Stimulated activated naive CD4-positive, alpha-beta T cell treated with Interleukin-2 at 50 U/mL for 16 hours (primary cell): ENCODE measurements around the gene SNAI3.

Experiments
- DNase-seq: peaks from one replicate; lab custom pipeline; 2025; lab: John Stamatoyannopoulos, UW

SNAI3 gene

DNA sequence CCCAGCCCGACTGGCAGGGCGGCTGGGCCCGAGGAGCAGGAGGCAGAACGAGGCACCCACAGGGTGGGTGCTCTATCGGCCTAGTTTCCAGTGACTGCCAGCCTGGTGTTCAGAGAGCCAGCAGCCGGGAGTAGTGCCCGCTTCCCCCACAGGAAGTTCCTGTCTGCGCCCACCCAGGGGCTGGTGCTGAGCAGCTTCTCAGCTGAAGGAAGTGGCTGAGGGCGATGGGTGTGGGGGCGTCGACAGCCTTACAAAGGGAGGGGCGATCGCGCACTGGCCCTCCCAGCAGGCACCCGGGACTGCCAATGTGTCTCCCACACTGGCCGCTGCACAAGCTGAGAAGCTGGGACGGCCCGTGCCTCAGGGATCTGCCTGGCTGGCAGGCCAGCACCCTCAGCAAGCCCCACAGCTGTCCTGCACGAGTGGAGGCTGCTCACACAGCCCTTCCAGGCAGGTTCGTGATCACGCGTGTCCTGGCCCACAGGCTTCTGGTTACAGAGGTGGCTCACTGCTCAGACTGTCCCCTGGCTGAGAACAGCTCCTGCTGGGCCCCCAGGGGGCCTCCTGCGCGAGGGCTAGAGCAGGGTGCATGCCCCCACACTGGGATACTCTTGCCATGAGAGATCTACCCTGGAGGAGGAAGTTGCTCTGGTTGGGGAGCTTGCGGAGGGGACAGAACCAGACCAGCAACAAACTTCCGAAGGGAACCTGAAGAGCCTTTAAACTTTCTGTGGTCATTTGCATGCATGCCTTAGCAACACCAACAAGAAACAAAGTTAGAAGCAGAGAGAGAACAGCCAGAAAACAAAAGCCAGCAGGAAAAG lies 17.4 kb upstream of the SNAI3 start:
- peak; percentile 63 for DNase-seq

DNA sequence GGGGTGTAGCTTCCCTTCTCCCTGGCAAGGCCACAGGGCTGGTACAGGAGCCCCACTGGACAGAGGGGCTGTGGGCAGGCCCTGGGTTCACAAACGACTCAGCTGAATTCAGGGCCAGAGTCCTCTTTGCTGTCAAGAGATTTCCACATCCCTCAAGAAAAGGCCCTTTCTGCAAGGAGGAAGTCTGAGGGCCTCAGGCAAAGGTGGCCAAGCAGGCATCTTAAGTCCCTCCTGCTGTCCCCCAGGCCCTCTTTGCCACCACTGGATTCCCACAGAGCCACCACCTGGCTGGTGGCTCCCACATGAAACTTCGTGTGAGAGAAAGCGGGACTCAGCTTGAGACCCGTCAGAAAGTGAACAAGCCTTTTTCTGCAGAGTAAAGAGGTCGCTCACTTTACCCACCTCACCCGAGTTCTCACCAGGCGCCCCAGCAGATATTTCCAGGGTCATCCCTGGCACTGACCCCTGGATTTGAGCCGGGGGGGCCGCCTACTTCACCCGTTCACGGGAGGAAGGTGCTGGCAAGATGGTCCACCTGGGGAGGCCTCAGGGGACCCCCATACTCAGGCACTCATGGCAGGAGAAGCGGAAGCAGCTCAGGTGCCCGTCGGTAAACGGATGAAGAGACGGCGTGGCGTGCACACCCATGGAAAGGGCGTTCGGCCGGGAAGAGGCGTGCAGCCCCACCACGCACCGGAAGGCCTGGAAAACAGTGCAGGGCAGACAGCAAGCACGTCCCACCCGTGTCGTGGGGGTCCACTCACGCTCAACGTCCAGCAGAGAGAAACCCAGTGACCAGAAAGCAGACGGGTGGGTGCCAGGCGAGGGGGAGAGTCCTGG lies 16.3 kb upstream of the SNAI3 start:
- DNase-seq = no peak

DNA sequence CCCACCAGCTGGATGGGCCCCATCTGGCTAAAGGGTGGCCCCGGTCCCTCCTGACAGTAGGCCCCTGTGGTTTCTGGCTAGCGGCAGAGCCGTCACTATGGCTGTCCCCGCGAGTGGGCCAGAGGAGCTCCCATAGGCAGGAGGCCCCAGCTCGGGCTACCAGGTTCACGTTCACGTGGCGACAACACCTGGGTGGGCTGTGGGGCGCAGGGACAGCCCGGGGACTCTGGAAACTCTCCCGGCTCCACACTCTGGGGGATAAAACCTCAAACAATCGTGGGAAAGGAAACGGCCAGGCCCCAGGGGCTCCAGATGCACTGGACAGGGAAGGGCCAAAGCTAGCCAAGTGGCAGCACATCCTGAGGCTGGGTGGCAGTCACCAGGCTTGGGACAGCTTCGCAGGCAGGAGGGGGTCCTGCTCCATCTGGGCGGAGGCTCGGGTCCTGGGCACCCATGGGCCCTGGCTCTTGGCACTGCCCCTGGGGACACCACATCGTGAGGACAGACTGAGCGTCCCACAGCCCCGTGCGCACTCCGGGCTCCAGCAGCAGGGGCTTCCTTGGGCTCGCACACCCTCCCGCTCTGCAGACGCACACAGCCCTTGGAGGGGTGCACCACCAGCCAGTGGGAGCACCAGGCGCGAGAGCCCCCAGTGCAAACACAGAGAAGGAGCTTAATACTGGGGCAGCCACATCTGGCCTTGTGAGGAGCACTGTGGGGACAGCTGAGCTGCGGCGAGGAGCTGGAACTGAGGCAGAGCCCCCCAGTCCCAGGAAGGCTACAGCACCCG lies 15.5 kb upstream of the SNAI3 start:
- no peak for DNase-seq

DNA sequence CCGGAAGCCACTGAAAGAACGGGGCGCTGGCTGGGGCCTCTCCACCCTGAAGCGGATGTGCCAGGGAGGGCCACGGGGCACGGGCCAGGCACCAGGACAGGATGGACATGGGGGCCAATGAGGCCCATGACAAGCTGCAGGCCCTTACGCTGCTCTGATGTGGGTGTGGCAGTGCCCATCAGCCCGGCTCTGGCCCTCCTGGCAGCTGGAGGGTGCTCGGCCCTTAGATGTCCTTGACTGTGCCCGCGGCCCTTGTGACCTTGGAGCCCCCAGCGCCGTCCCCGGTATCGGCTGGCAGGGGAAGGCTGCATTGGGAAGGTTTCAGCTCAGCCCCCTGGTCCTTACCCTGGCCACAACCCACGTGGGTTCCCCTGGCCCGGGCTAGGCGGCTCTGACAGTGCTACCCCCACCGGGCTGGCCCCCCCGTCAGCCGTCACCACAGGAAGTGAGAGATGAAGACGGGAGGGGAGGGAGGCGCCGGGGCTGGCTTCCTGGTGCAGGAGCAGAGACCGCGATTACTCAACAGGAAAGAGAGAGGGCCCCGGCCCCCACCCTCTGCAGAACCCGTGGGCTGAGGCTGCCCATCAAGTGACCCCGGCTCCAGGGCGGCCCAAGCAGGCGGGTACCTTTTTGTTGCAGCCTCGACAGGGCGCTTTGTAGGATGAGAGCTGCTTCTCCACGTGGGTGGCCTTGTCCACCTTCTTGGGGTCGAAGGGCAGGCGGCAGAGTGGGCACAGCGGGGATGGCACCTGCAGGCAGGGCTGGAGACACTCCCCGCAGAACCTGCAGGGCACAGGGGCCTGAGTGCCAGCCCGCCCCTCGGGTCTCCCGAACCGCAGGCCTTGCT lies 14.6 kb upstream of the SNAI3 start:
- DNase-seq = peak; percentile 94

DNA sequence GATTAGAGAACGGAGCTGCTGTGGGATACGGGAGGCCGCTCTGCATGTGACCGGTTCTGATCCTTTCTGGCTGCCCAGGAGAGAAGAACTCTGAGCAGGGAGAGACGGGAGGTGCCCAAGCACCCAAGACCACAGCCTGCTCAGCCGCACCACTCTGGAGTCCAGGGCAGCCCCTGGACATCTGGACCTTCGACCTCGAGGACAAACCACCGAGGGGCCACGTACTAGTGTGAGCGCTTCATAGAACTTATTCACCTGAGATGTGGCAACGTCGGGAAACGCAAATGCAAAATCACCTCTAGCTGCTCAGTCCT lies 14.0 kb upstream of the SNAI3 start:
- peak; percentile 23 for DNase-seq

DNA sequence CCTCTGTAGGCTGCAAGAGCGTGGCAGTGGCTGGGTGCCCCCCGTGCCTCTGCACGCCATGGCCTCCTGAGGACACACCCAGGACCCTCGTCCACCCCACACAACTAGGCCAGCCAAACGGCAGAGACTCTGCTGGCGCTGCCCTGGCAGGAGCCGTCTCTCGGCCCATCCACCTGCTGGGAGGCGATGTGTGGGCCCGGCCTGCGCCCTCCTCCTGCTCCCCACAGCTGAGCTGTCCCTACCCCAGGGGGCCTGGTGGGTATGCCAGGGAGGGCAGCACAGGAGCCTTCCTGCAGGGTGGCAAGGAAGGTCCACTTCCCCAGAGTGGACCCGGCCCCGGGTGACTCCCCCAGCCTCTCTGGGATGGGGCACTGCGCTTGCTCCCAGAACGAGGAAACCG lies 12.9 kb upstream of the SNAI3 start:
- DNase-seq = no peak

DNA sequence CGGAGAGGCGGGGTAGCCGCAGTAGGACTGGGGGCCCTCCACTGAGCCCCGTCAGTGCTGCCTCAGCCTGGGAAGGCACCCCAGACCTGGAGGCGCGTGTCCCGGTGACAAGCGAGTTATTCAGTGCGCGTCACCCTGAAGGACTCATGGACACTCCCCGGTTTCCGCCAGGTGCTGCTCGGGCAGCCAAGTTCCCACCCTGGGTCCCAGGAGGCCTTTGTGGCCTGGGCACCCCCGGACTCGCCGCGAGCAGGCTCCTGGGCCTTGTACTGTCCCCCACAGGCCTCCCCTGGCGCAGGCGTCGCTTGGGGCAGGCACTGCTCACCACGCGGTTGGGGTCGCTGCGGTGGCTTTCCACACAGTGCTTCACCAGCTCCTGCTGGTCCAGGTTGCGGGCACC lies 12.3 kb upstream of the SNAI3 start:
- no peak for DNase-seq

DNA sequence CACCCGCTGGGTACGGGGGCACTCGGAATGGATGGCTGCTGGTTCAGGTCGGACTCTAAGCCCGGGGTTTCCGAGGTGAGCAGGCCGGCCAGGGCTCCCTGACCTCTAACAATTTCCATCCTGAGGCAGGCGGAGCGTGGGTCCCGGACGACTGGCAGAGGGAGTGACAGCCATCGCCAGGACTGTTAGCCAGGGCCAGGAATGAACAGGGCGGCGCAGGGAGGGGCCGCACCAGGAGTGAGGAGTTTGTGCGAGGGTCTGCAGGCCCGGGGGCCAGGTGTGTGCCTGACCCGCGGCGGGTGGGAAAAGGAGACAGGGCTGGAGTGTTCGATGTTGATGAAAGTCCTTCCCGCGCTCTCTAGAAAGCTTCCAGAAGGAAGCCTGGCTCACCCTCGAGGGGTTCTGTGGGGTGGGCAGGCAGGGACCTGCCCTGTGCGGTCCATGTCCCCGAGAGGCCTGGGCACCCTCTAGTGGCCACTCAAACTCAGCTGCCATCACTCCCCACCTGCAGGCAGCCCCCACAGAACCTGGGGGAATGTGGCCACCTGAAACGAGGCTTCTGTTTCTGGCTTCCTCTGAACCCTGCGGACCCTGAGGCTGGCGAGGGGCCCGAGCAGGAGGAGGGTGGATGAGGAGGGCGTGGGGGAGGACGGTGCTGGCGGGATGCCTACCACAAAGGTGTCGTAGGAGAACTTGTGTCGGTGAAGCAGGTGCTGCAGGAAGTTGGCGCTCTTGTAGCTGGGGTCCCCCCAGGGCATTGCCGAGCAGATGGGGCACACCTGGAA lies 11.7 kb upstream of the SNAI3 start:
- DNase-seq = no peak

DNA sequence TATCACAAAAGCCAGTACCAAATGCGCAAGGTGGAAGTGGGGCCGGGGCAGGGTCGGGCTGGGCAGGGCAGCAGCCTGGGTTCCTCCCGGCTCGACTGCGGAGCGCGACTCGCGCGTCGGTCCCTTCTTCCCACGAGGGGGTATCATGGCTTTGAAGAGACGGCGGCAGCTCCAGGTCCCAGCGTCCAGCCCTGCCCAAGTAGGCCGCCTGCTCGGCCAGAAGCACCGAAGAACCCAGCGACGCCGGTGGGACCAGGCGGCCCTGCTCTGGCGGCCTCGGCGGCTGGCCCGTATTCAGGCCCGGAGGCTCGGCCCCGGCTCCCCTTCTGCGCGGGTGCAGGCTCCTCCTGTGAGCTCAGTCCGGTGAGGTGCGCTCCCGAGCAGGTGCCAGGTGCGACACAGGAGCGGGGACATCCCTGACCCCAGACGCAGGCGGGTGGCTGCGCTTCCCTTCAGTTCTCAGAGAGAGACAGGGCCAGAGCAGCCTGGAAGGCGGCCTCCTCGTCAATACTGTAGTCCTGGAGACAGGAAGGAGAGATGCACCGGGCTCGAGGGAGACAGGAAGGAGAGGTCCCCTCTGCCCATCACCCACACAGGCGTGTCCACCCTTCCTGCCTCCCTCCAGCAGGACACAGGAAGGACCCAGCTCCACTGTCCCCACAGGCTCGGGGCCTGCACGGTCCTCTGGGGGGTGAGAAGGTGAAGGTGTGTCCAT lies 11.0 kb upstream of the SNAI3 start:
- DNase-seq = no peak

DNA sequence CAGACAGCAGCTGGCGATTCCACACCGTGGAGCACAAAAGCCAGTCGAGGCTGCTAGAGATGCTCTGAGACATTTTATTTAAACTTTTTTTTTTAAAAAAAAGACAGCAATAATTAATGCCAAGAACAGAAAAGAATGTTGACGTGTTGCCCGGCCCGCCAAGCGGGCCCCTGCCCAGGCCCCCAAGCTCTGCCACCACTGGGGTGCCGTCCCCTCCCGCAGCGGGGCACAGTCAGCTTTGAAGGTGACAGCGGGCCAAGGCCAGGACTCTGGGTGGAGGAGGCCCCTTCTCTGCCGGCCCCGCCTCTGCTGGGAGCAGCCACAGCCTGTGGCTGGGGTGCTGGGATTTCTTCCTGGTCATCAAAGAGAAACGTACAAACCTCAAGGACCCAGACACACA lies 10.1 kb upstream of the SNAI3 start:
- DNase-seq = no peak

DNA sequence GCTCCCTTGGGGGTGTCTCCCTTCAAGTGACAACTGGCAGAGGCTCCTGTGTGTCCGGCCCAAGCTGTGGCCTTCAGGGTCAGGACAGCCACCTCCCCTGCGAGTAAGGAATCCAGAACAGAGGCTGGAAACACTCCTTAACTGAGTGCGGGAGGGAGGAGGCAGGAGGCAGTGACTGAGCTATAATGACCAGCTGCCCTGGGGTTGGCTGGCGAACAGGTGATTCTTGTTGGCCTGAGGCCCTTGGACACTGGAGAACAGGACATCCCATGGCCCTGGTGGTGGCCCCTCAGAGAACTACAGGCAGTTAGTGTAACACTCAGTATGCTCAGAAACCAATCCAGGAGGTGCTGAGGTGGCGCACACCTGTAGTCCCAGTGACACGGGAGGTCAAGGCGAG lies 9.4 kb upstream of the SNAI3 start:
- no peak for DNase-seq

DNA sequence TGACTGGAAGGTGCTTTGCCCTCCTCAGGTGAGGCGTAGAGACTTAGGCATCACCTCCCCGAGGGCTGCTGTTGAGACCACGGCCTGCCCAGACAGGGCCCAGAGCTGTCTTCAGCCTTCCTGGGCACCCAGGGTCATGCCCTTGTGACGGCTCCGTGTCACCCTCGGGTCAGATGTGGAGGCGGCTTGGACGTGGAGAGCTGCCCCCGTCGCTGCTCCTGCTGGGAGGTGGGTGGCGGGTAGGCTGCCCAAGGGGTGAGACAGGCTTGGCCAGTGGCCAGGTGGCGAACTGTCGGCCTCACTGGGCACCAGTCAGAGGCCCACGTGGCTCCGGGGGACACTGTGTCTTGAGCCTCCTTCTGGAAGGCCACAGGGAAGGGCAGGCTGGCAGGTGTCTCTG lies 8.9 kb upstream of the SNAI3 start:
- DNase-seq = no peak

DNA sequence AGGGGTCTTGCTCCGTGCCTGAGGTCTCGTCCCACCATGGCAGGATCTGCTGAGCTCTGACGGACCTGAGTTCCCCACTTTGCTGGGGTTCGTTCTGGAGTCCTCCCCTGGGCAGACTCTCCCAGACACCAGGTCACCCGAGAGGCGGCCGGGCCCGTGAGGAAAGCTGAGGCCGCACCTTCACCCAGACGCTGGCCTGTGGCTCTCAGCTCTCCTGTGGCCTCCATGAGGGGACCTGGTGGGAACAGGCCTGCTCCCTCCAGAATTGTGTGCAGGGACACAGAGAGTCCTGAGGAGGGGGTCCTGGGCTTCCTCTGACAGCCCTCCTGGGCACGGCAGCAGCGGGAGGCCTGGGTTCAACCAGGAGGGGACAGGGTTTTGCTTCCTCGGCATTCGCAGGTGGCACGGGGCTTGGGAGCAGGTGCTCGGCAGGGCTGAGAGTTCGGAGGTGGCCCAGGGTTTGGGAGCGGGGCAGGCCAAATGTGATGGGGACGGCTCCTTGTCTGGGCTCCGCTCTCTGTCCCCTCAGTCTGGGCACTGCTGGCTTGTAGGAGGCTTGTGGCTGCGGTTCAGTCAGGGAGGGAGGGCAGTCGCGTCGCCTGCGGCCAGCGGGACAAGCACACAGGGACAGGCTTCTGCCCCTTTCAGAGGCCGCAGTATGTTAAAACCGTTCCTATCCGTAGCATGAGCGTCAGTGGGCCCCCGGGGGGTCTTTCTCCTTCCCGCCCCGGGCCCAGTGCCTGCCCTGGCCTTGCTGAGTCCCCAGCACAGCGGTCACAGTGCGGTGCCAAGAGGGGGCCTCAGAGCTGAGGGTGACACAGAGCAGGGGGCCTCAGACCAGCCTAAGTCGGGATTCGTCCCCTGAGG lies 8.1 kb upstream of the SNAI3 start:
- no peak for DNase-seq

DNA sequence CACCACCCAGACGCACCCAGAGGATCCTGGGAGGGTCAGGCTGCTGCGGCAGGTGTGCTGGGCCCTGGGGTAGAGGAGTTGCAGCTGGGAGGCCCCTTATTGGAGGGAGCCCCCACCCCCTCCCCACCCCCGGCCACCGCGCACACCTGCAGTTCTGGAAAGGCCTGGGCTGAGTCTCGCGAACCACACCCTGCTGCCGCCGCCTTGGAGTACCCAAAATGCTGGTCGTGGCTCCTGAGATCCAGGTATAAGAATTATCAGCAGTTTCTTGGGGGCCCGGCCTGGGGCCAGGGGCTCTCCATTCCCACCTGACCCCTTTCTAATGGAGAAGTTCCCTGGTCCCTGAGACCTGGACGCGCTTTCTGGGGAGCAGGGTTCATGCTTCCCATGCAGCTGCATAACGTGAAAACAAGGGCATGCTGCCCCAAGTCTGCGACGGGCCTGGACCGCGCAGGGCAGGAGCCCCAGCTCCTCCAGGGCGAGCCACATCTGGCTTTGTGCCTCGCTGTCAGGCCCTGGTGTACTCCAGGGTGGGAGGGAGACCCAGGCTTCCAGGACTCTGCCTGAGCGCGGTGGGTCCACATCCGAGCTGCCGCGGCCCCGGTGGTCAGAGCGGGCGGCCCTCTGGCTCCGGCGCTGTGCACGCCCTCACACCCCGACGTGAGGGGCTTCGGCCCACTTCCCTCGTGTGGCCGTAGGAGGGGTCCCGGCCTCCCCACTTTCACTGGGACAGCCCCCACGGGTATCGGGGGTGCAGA lies 7.3 kb upstream of the SNAI3 start:
- DNase-seq = no peak

DNA sequence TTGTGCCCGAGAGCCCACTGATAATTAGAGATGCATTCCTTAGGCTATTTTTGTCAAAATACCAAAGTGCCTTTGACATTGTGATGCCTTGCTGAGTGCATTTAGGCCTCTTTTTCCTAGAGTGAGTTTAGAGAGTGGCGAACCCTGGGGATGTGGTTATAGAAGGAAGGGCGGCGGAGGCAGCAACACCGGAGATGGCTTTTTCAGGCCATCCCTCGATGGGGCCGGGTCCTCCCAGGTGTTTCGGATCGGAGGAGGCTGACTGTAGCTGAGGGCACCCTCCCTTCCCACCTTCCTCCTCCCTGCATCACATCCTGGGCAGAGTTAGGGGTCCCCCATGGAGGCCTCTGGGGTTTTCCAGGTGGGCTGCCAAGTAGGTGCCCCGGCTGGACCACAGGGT lies 6.6 kb upstream of the SNAI3 start:
- no peak for DNase-seq

DNA sequence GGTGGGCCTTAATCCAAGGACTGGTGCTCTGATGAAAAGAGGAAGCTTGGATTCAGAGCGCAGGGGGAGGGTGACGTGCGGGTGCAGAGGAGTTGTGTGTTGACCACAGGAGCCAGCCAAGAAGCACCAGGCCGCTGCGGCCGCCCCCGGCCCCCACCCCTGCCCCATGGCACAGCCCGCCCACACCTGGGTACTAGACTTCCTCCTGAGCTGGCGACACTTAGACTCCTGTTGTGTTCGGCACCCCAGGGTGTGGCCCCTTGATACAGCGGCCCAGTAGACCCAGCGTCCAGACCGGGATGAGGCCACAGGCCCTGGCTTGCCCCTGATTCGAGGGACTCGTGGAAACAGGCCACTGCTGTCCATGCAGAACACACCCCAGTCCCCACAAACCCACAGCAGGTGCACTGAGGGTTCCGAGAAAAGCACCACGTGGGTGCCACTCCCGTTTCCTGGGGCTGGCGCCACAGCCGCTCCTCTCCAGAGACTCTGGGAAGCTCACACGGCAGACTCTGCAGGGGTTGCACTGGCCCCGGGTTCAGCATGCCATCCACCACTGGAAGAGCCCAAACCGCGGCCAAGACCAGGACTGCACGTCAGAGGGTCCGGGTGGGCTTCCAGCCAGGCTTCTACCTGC lies 5.7 kb upstream of the SNAI3 start:
- DNase-seq = peak; percentile 18

DNA sequence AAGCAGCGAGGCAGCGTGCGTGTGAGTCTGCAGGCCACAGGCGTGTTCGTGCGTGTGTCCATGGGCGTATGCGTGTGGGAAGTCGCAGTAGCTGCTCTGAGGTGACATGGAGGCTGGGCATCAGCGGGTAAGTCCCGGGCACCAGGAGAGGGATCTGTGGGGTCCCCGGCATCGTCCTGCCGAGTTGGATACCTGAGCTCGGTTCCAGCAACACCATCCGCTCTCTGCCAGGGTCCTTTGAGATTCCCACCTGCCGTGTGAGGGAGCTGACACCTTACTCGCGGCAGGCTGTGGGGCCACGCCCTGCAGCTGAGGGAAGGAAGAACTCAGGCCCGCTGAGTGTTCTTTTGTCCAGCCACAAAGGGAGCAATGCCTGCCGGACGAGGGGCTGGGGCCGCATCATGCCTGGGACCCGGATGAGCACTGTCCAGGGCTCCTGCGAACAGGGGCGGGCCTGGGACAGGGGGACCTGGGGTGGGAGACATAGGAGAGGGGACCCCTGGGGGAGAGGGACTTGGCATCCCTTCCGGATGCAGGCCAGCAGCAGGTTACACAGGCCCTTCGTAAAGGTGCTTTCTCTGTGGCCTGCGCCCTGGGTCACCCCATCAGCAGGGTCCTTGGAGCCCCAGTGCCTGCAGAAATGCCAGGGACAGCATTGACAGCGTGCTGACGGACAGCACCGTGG lies 5.0 kb upstream of the SNAI3 start:
- no peak for DNase-seq
